OCI-LY3 (cell line): ENCODE measurements around the gene GINS1.
A peak's percentile ranks its signal among the peaks of the same experiment; 100 is the strongest.

Source experiments
- H2AFZ ChIP-seq: fragments of 200-600, 300-600 bp; shearing (Covaris generic); 2 replicates; pipeline ENCODE4 v1.6.0; 2014; ENCODE audit warnings: antibody characterized with exemption, low read depth, low read length
- H3K27ac ChIP-seq: fragments of 200-600, 300-600 bp; sonication (generic); 2 replicates; pipeline ENCODE4 v1.5.1; 2014; ENCODE audit warnings: mild to moderate bottlenecking, low read length, moderate library complexity, mixed read lengths
- H3K27me3 ChIP-seq: fragments of 200-600, 300-600 bp; sonication (generic); 2 replicates; pipeline ENCODE4 v1.6.1; 2014; ENCODE audit warnings: low read depth, low read length, mixed read lengths
- H3K36me3 ChIP-seq: fragments of 200-600, 300-600 bp; sonication (generic); replicated peaks from 2 replicates; pipeline ENCODE3; 2014; ENCODE audit warnings: low read depth, low read length, mixed read lengths
- H3K4me1 ChIP-seq: fragments of 300-600, 200-600 bp; sonication (generic); 2 replicates; pipeline ENCODE4 v1.6.1; 2014; ENCODE audit warnings: low read length, mixed read lengths
- H3K4me2 ChIP-seq: fragments of 200-600, 300-600 bp; sonication (generic); 2 replicates; pipeline ENCODE4 v1.6.1; 2014; ENCODE audit warnings: low read length, mixed read lengths
- H3K4me3 ChIP-seq: fragments of 300-600, 200-600 bp; sonication (generic); 2 replicates; pipeline ENCODE4 v1.5.1; 2014; ENCODE audit warnings: antibody characterized with exemption, mild to moderate bottlenecking, low read length, moderate library complexity
- H3K79me2 ChIP-seq: fragments of 300-600, 200-600 bp; shearing (Covaris generic); 2 replicates; pipeline ENCODE4 v1.6.1; 2014; ENCODE audit warnings: mild to moderate bottlenecking, low read length, mixed read lengths
- H3K9ac ChIP-seq: fragments of 300-600, 200-600 bp; shearing (Covaris generic); 2 replicates; pipeline ENCODE4 v1.6.0; 2014; ENCODE audit warnings: mild to moderate bottlenecking, low read length, moderate library complexity
- H3K9me3 ChIP-seq: fragments of 200-600, 300-600 bp; shearing (Covaris generic); 2 replicates; pipeline ENCODE4 v1.6.1; 2014; ENCODE audit warnings: low read length, mixed read lengths; ENCODE audit not compliant: insufficient read depth
- H4K20me1 ChIP-seq: fragments of 200-600, 300-600 bp; sonication (generic); 2 replicates; pipeline ENCODE4 v1.6.1; 2016; ENCODE audit warnings: low read length, mixed read lengths; ENCODE audit not compliant: insufficient read depth
- CTCF ChIP-seq: fragments of 200-600, 300-600 bp; sonication (generic); IDR thresholded peaks from 2 replicates; pipeline ENCODE4 v1.5.1; 2014; ENCODE audit warnings: antibody characterized with exemption, low read length, low read depth
- EZH2phosphoT487 ChIP-seq: fragments of 200-600 bp; shearing (Covaris generic); IDR thresholded peaks from 2 replicates; pipeline ENCODE4 v1.6.1; 2018; ENCODE audit warnings: antibody characterized with exemption, mixed run types, low read depth

GINS1 gene

DNA sequence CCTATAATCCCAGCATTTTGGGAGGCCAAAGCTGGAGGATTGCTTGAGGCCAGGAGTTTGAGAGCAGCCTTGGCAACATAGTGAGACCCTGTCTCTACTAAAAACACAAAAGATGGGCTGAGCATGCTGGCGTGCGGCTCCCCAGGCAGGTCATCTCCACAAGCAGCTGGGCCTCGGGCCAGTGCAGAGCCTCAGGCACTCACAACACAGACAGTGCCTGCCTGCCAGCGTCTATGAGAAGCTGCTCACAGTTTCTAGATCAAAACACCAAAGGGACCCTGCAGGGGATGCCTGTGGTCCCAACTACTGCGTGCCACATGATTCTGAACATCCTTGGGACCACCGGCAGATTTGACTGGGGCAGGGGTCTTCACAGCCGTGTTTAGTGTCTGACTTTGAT is 59.4 kb downstream of the GINS1 start:
- Histone ChIP-seq H3K27me3 (0 out of 2 replicates have a peak, but pooled peaks cover 2% of the 10 kb centered on the region), H2AFZ (no peak overlapping the region), H3K9ac (no peak overlapping the region), H3K79me2 (no peaks in the 10 kb centered on the region), H4K20me1 (no peaks in the 10 kb centered on the region), H3K4me1 (peaks cover 9% of the 10 kb centered on the region), H3K36me3 (no peaks in the 10 kb centered on the region), H3K27ac (no peak overlapping the region), H3K4me2 (no peak overlapping the region), H3K4me3 (no peak overlapping the region), H3K9me3 (no peaks in the 10 kb centered on the region)
- TF ChIP-seq EZH2phosphoT487, result no peak
- TF ChIP-seq CTCF, result no peak

DNA sequence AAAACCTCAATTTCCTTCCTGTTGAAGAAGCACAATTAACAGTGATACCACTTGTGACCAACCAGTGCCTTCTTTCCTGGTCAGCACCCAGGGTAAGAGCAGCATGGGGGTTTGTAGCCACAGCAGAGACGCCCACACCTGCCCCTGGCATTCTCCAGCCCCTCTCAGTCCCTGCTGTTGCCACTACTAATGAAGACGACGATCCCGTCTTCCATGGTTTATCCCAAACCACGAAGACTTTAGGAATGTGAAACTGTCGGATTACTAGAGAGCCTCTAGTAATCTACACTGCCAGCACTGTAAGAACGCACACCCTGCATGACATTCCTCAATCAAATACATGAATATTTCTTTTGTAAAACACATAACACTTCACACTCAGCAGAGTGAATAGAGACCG is 60.0 kb downstream of the GINS1 start:
- Histone ChIP-seq H3K79me2 (no peaks in the 10 kb centered on the region), H3K4me3 (no peak overlapping the region), H4K20me1 (no peaks in the 10 kb centered on the region), H3K4me2 (no peak overlapping the region), H3K27me3 (0 out of 2 replicates have a peak, but pooled peaks cover 2% of the 10 kb centered on the region), H3K9me3 (no peaks in the 10 kb centered on the region), H3K4me1 (peaks cover 8% of the 10 kb centered on the region), H3K27ac (no peak overlapping the region), H3K9ac (no peak overlapping the region), H2AFZ (no peak overlapping the region), H3K36me3 (no peaks in the 10 kb centered on the region)
- TF ChIP-seq CTCF (no peak), EZH2phosphoT487 (no peak)

DNA sequence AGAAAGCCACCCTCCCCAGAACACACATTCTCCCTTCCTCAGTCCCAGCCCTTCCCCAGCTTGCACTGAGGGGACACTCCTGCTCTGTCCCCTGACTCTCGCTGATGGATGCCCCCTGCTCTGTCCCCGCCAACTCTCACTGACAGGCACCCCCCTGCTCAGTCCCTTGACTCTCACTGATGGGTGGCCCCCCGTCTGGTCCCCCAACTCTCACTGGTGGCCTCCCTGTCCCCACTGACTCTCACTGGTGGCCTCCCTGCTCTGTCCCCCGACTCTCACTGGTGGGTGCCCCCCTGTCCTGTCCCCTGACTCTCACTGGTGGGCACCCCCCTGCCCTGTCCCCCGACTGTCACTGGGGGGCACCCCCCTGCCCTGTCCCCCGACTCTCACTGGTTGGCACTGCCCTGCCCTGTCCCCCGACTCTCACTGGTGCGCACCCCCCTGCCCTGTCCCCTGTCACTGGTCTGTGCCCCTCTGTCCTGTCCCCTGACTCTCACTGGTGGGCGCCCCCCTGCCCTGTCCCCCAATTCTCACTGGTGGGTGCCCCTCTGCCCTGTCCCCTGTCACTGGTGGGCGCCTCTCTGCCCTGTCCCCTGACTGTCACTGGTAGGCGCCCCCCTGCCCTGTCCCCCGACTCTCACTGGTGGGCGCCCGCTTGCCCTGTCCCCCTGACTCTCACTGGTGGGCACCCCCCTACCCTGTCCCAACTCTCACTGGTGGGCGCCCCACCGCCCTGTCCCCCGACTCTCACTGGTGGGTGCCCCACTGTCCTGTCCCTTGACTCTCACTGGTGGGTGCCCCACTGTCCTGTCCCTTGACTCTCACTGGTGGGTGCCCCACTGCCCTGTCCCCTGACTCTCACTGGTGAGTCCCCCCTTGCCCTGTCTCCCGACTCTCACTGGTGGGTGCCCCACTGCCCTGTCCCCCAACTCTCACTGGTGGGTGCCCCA is 60.9 kb downstream of the GINS1 start:
- Histone ChIP-seq H3K27ac (no peak overlapping the region), H3K27me3 (0 out of 2 replicates have a peak, but pooled peaks cover 2% of the 10 kb centered on the region), H2AFZ (no peak overlapping the region), H3K4me1 (peaks cover 8% of the 10 kb centered on the region), H3K79me2 (no peaks in the 10 kb centered on the region), H3K4me3 (no peak overlapping the region), H3K9me3 (no peaks in the 10 kb centered on the region), H3K36me3 (no peaks in the 10 kb centered on the region), H3K4me2 (no peak overlapping the region), H3K9ac (no peak overlapping the region), H4K20me1 (no peaks in the 10 kb centered on the region)
- TF ChIP-seq EZH2phosphoT487 (no peak), CTCF (no peak)

DNA sequence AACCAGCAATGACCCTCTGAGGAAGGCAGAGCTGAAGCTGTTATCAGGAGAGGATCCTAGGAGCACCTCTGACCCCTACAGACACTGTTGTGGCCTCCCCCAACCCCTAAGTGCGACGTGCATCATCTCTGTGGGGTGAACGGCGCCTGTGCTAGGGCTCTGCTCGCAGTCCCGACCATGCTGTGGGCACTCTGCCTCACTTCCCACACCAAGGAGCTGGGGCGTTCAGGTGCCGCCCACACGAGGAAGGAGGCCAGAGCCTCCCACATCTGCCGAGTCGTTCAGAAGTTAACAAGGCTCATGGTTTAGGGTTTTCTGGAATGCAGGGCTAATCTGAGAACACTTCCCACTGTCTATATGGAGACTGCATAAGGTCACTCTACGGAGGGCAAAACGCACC is 62.1 kb downstream of the GINS1 start:
- Histone ChIP-seq H3K4me1 (peaks cover 8% of the 10 kb centered on the region), H4K20me1 (no peaks in the 10 kb centered on the region), H3K27ac (no peak overlapping the region), H3K36me3 (no peaks in the 10 kb centered on the region), H3K79me2 (no peaks in the 10 kb centered on the region), H3K9me3 (no peaks in the 10 kb centered on the region), H3K27me3 (no peaks in the 10 kb centered on the region), H3K4me3 (peak overlapping the region; percentile 70), H3K4me2 (peak overlapping the region; percentile 80), H2AFZ (peak overlapping the region; percentile 68), H3K9ac (no peak overlapping the region)
- TF ChIP-seq EZH2phosphoT487, result no peak
- TF ChIP-seq CTCF, result no peak
